NB4 (cell line): Measurements from ENCODE around the gene PCSK1.
"Not testable (repeated sequence)": the region's sequence is repeated elsewhere in the genome, so short reads cannot be mapped to it uniquely, and the experiment has no call there.

Experiments used
- DNase-seq: peaks from one replicate; pipeline ENCODE4 v3.0.0; 2010; ENCODE audit warnings: low read depth
- H3K4me3 ChIP-seq: one replicate; pipeline ENCODE4 v1.5.1; 2011; ENCODE audit warnings: mild to moderate bottlenecking, low read depth, low read length, moderate library complexity
- CTCF ChIP-seq: IDR thresholded peaks from one replicate; pipeline ENCODE4 v1.5.1; 2012; ENCODE audit warnings: low read depth, low read length
- MAX ChIP-seq: IDR thresholded peaks from 2 replicates; pipeline ENCODE4 v1.6.1; 2011; ENCODE audit warnings: low read depth, low read length
- MYC ChIP-seq: IDR thresholded peaks from 2 replicates; pipeline ENCODE4 v1.6.1; 2011; ENCODE audit warnings: low read depth, low read length
- POLR2A ChIP-seq: IDR thresholded peaks from 2 replicates; pipeline ENCODE4 v1.6.1; 2011; ENCODE audit warnings: mild to moderate bottlenecking; ENCODE audit not compliant: insufficient read length; ENCODE audit errors: extremely low read depth

PCSK1 gene

GRCh38 chr5:96408210-96408777 lies 24.8 kb downstream of the PCSK1 start:
- no peak overlapping the region for H3K4me3 ChIP-seq
- TF ChIP-seq MYC (no peak), MAX (no peak), CTCF (no peak), POLR2A (no peak)
- DNase-seq: no peak

GRCh38 chr5:96407436-96407835 lies 25.6 kb downstream of the PCSK1 start:
- H3K4me3 ChIP-seq: no peak overlapping the region
- TF ChIP-seq MAX (no peak), CTCF (no peak), POLR2A (no peak), MYC (no peak)
- DNase-seq: no peak

- DNase-seq: no peak
- TF ChIP-seq CTCF (no peak), MAX (no peak), MYC (no peak)
- H3K4me3 ChIP-seq: no peak overlapping the region
Measured at GRCh38 chr5:96404191-96404867, 28.7 kb downstream of the PCSK1 start.

GRCh38 chr5:96402500-96402899 lies 30.5 kb downstream of the PCSK1 start:
- H3K4me3 ChIP-seq: no peak overlapping the region
- no peak for DNase-seq
- TF ChIP-seq MYC (no peak), MAX (no peak), POLR2A (no peak), CTCF (no peak)

- no peak for TF ChIP-seq MAX
- TF ChIP-seq CTCF: no peak
- TF ChIP-seq POLR2A: no peak
- no peak for TF ChIP-seq MYC
- no peak overlapping the region for H3K4me3 ChIP-seq
- DNase-seq: no peak
Measured at GRCh38 chr5:96396878-96397277, 36.2 kb downstream of the PCSK1 start.

GRCh38 chr5:96395295-96395694 lies 37.8 kb downstream of the PCSK1 start:
- DNase-seq, H3K4me3 ChIP-seq: not testable (repeated sequence)
